T-cell (primary cell): Measurements from ENCODE around the gene WDR45B. TPM values are rescaled to one million over a fixed set of nuclear protein-coding genes. Genes with fewer than 3 reads are reported as not detected.

Experiments
- ATAC-seq, 4 experiments: fragments of 200-7000 bp in 3 of 4; fragments of 150-1000 bp in 1 of 4; cut with Tn5 transposase; replicated peaks in 1 of 4; 1 replicate in 3 of 4; 2 replicates in 1 of 4; pipeline ENCODE4 v1.10.0; 2021; ENCODE audit warnings: moderate library complexity in 3 of 4, mild to moderate bottlenecking in 2 of 4, moderate number of reproducible peaks in 1 of 4
- CTCF ChIA-PET, 2 donors: fragments of 300-600 bp; sonication (Branson Sonifier 250); formaldehyde crosslinking; loops; one replicate each; lab custom pipeline; 2022; ENCODE audit warnings: antibody characterized with exemption in 2 of 2; lab: Charles Lee
- POLR2A ChIA-PET, 2 donors: fragments of 300-600 bp; sonication (Branson Sonifier 250); formaldehyde crosslinking; loops; one replicate each; lab custom pipeline; 2022; ENCODE audit warnings: antibody characterized with exemption in 2 of 2; lab: Charles Lee
- DNase-seq, 35 experiments: peaks; one replicate each; pipeline versions ENCODE4 v3.0.0 to v3.0.0-alpha.2; 2013 to 2023
- H3K27ac ChIP-seq: one replicate; pipeline ENCODE4 v1.5.1; 2013; ENCODE audit warnings: low read length
- H3K27me3 ChIP-seq, 2 experiments: replicated peaks in 1 of 2; 1 replicate in 1 of 2; 2 replicates in 1 of 2; pipeline versions ENCODE4 v1.6.1 to v1.7.0; 2013; ENCODE audit warnings: low read length in 1 of 2, mixed read lengths in 1 of 2; ENCODE audit not compliant: control insufficient read depth in 2 of 2, insufficient read depth in 2 of 2; ENCODE audit errors: extremely low read depth in 1 of 2
- H3K36me3 ChIP-seq, 2 donors: 1 replicate in 1 of 2; 2 replicates in 1 of 2; pipeline versions ENCODE4 v1.6.1 to v1.7.0; 2013; ENCODE audit warnings: low read length in 1 of 2; ENCODE audit not compliant: control insufficient read depth in 2 of 2, insufficient read depth in 1 of 2; ENCODE audit errors: extremely low read depth in 1 of 2
- H3K4me1 ChIP-seq, 2 experiments: 1 replicate in 1 of 2; 2 replicates in 1 of 2; pipeline versions ENCODE4 v1.6.1 to v1.7.0; 2013; ENCODE audit warnings: low read length in 2 of 2, mixed read lengths in 1 of 2; ENCODE audit not compliant: insufficient read depth in 2 of 2, control insufficient read depth in 1 of 2; ENCODE audit errors: extremely low read depth in 1 of 2
- H3K4me3 ChIP-seq, 2 donors: 1 replicate in 1 of 2; 2 replicates in 1 of 2; pipeline versions ENCODE4 v1.5.1 to v1.7.0; 2013; ENCODE audit warnings: mild to moderate bottlenecking in 2 of 2, low read length in 1 of 2, moderate library complexity in 1 of 2; ENCODE audit not compliant: control insufficient read depth in 1 of 2; ENCODE audit errors: extremely low read depth in 1 of 2
- H3K9me3 ChIP-seq: 2 replicates; pipeline ENCODE4 v1.7.0; 2013
- H3K27ac Mint-ChIP-seq, 2 donors: one replicate each; pipeline ENCODE4 v1.8.0; 2020 to 2021; ENCODE audit warnings: mild to moderate bottlenecking in 2 of 2, mixed read lengths in 2 of 2
- H3K27me3 Mint-ChIP-seq, 2 donors: one replicate each; pipeline ENCODE4 v1.8.0; 2021 to 2022; ENCODE audit warnings: mixed read lengths in 2 of 2
- H3K36me3 Mint-ChIP-seq: one replicate; pipeline ENCODE4 v1.8.0; 2021; ENCODE audit warnings: mixed read lengths
- H3K4me1 Mint-ChIP-seq, 3 donors: one replicate each; pipeline ENCODE4 v1.8.0; 2020 to 2022; ENCODE audit warnings: mixed read lengths in 3 of 3, mild to moderate bottlenecking in 1 of 3
- H3K4me3 Mint-ChIP-seq, 3 donors: one replicate each; pipeline ENCODE4 v1.8.0; 2020 to 2022; ENCODE audit warnings: mild to moderate bottlenecking in 3 of 3, mixed read lengths in 3 of 3, moderate library complexity in 3 of 3
- H3K9me3 Mint-ChIP-seq, 3 donors: one replicate each; pipeline ENCODE4 v1.8.0; 2020 to 2022; ENCODE audit warnings: mixed read lengths in 3 of 3
- WGBS: methylation state at CpG from one replicate; pipeline ENCODE4 v1.1.5; 2013; ENCODE audit warnings: missing lambda C conversion rate; ENCODE audit not compliant: insufficient coverage; 5-methylcytosine and 5-hydroxymethylcytosine counted together
- total RNA-seq, 35 experiments: library from RNA in 6 of 35; stranded (reverse) in 6 of 35; fragments of 120-200 nt in 1 of 35; gene quantifications; one replicate each; pipeline versions ENCODE4 v1.2.1 to v1.2.4 and lab custom pipeline; 2013 to 2026

Gene WDR45B
- total RNA-seq, 5 donors from 2014 or later (not counting 1 experiment from before 2014, with no cell fraction given), result 57.3 to 81.5 (median 59.4) TPM

DNA sequence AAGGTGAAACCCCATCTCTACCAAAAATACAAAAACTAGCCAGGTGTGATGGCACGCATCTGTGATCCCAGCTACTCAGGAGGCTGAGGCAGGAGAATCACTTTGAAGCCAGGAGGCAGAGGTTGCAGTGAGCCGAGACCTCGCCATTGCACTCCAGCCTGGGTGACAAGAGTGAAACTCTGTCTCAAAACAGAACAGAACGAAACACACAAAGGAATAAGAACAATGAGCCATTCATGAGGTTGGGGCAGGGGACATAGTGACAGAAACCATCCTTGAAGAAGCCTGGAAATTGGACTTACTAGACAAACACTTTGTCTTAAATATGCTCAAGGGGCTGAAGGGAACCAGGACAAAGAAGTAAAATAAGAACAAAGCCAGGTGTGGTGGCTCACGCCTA, 39.4 kb downstream of the WDR45B start:
- 94% methylated on average over 2 of the region's 5 CpGs for WGBS
- H3K4me3 ChIP-seq, result no peak overlapping the region
- no peaks in the 10 kb centered on the region for H3K9me3 ChIP-seq
- H3K4me3 Mint-ChIP-seq, result no peak overlapping the region
- H3K4me1 ChIP-seq, result peaks cover 2 to 9% of the 10 kb centered on the region in 2 experiments
- H3K36me3 ChIP-seq, result peaks cover 3 to 52% of the 10 kb centered on the region in 2 donors
- no peaks in the 10 kb centered on the region for H3K27me3 Mint-ChIP-seq
- ChIA-PET CTCF (no interaction called here), POLR2A (no interaction called here)
- H3K4me1 Mint-ChIP-seq, result peaks cover 0 to 15% (median 8%) of the 10 kb centered on the region in 3 donors
- H3K27ac ChIP-seq, result no peak overlapping the region
- no peak overlapping the region for H3K27ac Mint-ChIP-seq
- H3K36me3 Mint-ChIP-seq, result peaks cover 39% of the 10 kb centered on the region
- H3K27me3 ChIP-seq, result no peaks in the 10 kb centered on the region
- no peaks in the 10 kb centered on the region for H3K9me3 Mint-ChIP-seq
- DNase-seq (no peak), ATAC-seq (no peak)

GRCh38 chr17:82605939-82606600, 42.2 kb downstream of the WDR45B start:
- Histone ChIP-seq H3K36me3 (peaks cover 14 to 68% of the 10 kb centered on the region in 2 donors), H3K9me3 (no peaks in the 10 kb centered on the region), H3K4me1 (peaks cover 3 to 12% of the 10 kb centered on the region in 2 experiments), H3K4me3 (no peak overlapping the region), H3K27ac (no peak overlapping the region), H3K27me3 (no peaks in the 10 kb centered on the region)
- H3K36me3 Mint-ChIP-seq, result peaks cover 52% of the 10 kb centered on the region
- DNase-seq, result no peak
- ChIA-PET POLR2A (no interaction called here), CTCF (no interaction called here)
- no peaks in the 10 kb centered on the region for H3K9me3 Mint-ChIP-seq
- peaks cover 0 to 16% (median 13%) of the 10 kb centered on the region in 3 donors for H3K4me1 Mint-ChIP-seq
- H3K27ac Mint-ChIP-seq, result no peak overlapping the region
- WGBS, result 92% methylated on average over 14 of the region's 16 CpGs
- no peaks in the 10 kb centered on the region for H3K27me3 Mint-ChIP-seq
- H3K4me3 Mint-ChIP-seq, result no peak overlapping the region
- ATAC-seq, result no peak

DNA sequence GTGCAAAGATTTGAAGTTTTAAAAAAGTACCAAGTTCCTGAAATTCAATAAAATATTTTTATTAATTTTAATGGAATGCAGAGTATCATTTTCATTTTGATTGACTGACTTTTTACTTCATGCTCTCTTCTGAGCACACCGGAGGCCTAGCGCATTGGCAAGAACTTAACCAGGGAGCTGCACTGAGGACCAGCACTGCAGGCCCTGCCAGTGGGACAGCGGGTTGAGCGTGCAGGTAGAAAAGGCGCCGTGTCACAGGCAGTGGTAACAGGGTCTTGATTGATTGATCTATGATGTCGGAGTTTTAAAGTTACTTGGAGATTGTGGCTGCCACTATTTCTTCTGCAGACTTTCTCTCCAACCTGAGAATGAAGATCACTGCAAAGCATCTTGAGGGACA, 43.7 kb downstream of the WDR45B start:
- H3K36me3 Mint-ChIP-seq, result peaks cover 49% of the 10 kb centered on the region

DNA sequence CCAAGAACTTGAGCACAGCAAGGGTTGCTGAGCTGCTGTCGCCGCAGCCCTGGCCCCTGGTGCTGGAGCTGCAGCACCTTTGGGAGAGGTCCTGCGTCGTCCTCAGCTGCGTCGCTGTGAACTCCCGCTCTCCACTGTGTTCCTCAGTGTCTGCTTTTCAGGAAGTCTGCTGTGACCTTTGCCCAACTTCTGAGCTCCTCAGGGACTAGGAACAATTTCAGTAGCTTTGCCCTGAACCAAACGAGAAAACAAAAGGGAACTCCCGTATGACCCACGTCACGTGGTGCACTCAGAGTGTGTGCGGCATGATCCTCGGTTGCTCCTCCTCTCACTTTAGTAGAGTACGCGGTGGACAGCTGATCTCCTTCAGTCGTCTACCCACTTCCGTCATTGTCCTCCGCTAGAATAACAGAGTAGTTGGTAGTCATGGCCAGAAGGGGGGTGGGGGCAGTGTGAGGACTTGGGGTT, 44.2 kb downstream of the WDR45B start:
- Histone ChIP-seq H3K4me1 (peaks cover 3 to 12% of the 10 kb centered on the region in 2 experiments), H3K27me3 (no peaks in the 10 kb centered on the region), H3K9me3 (no peaks in the 10 kb centered on the region), H3K27ac (no peak overlapping the region), H3K4me3 (no peak overlapping the region), H3K36me3 (peaks cover 20 to 65% of the 10 kb centered on the region in 2 donors)
- peaks cover 0 to 16% (median 13%) of the 10 kb centered on the region in 3 donors for H3K4me1 Mint-ChIP-seq
- peak overlapping the region in 1 of 3 donors; percentile 31 for H3K4me3 Mint-ChIP-seq
- 72% methylated on average over 15 of the region's 18 CpGs for WGBS
- no peaks in the 10 kb centered on the region for H3K27me3 Mint-ChIP-seq
- POLR2A ChIA-PET, result interaction anchor here in 1 of 2 donors (0.7 kb wide), 1 partner anchor 11 kb away, joined by 8 read pairs; no protein-coding TSS in a partner anchor
- H3K36me3 Mint-ChIP-seq, result peaks cover 46% of the 10 kb centered on the region
- no peaks in the 10 kb centered on the region for H3K9me3 Mint-ChIP-seq
- CTCF ChIA-PET, result no interaction called here
- peak overlapping the region in 1 of 2 donors; percentile 87 for H3K27ac Mint-ChIP-seq
- ATAC-seq (peak; percentile 54 to 97 (median 81)), DNase-seq (peak in 32 of 35 experiments; percentile 20 to 74 (median 46))

More for the DNA sequence above, 43.7 kb downstream of the WDR45B start:
- WGBS, result 100% methylated on average over 2 of the region's 7 CpGs
- POLR2A ChIA-PET, result no interaction called here
- H3K27ac ChIP-seq, result no peak overlapping the region
- Mint-ChIP-seq H3K4me1 (peaks cover 0 to 16% (median 13%) of the 10 kb centered on the region in 3 donors), H3K27ac (peak overlapping the region in 1 of 2 donors; percentile 87), H3K9me3 (no peaks in the 10 kb centered on the region), H3K4me3 (peak overlapping the region in 1 of 3 donors; percentile 31), H3K27me3 (no peaks in the 10 kb centered on the region)
- ATAC-seq (no peak), DNase-seq (no peak)
- no peaks in the 10 kb centered on the region for H3K27me3 ChIP-seq
- no peaks in the 10 kb centered on the region for H3K9me3 ChIP-seq
- CTCF ChIA-PET, result no interaction called here
- H3K36me3 ChIP-seq, result peaks cover 17 to 66% of the 10 kb centered on the region in 2 donors
- peaks cover 3 to 12% of the 10 kb centered on the region in 2 experiments for H3K4me1 ChIP-seq
- H3K4me3 ChIP-seq, result no peak overlapping the region

- H3K27me3 Mint-ChIP-seq, result no peaks in the 10 kb centered on the region
- peaks cover 42% of the 10 kb centered on the region for H3K36me3 Mint-ChIP-seq
- no peaks in the 10 kb centered on the region for H3K9me3 Mint-ChIP-seq
- peaks cover 20 to 69% of the 10 kb centered on the region in 2 donors for H3K36me3 ChIP-seq
- peaks cover 0 to 16% (median 13%) of the 10 kb centered on the region in 3 donors for H3K4me1 Mint-ChIP-seq
- peak overlapping the region in 1 of 2 donors; percentile 87 for H3K27ac Mint-ChIP-seq
- ChIA-PET CTCF (interaction anchor here in 1 of 2 donors (0.7 kb wide), 1 partner anchor 60 kb away, joined by 3 read pairs; no protein-coding TSS in a partner anchor), POLR2A (interaction anchor here (0.5 to 0.7 kb wide), 2 partner anchors 416 to 430 kb away, joined by 3 to 7 read pairs; no protein-coding TSS in a partner anchor)
- H3K9me3 ChIP-seq, result no peaks in the 10 kb centered on the region
- no peak overlapping the region for H3K27ac ChIP-seq
- no peak for DNase-seq
- no peak for ATAC-seq
- peaks cover 3 to 12% of the 10 kb centered on the region in 2 experiments for H3K4me1 ChIP-seq
- no peaks in the 10 kb centered on the region for H3K27me3 ChIP-seq
- H3K4me3 Mint-ChIP-seq, result no peak overlapping the region
- no peak overlapping the region for H3K4me3 ChIP-seq
- 90% methylated on average over 14 of the region's 20 CpGs for WGBS
Measured at GRCh38 chr17:82602986-82603710, 45.1 kb downstream of the WDR45B start.

DNA sequence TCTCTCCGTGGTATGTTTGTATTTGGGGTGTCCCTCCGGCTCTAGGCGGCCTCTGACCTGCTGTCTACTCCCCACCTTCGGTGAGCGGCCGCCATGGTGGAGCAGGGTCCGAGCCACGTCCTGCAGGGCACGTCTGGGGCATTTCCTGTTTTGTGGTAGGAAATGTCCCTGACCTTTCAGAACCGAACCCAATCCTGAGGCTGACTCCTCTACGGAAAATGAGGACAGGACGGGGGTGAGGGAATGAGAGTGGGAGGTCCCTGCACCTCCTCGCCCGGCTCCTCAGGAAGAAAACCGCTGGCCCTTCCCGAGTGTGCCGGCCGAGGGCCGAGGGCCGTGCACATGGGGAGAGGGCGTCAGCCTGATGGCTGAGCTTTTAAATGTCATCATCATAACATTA, 45.8 kb downstream of the WDR45B start:
- Histone ChIP-seq H3K4me3 (no peak overlapping the region), H3K4me1 (peaks cover 3 to 12% of the 10 kb centered on the region in 2 experiments), H3K27ac (no peak overlapping the region), H3K27me3 (no peaks in the 10 kb centered on the region), H3K9me3 (no peaks in the 10 kb centered on the region), H3K36me3 (peaks cover 20 to 66% of the 10 kb centered on the region in 2 donors)
- ChIA-PET CTCF (no interaction called here), POLR2A (interaction anchor here in 1 of 2 donors (0.5 kb wide), 1 partner anchor 415 kb away, joined by 3 read pairs; no protein-coding TSS in a partner anchor)
- Mint-ChIP-seq H3K27me3 (no peaks in the 10 kb centered on the region), H3K4me1 (peaks cover 2 to 16% (median 13%) of the 10 kb centered on the region in 3 donors), H3K4me3 (no peak overlapping the region), H3K27ac (no peak overlapping the region), H3K9me3 (no peaks in the 10 kb centered on the region), H3K36me3 (peaks cover 42% of the 10 kb centered on the region)
- WGBS, result 66% methylated on average over 4 of the region's 21 CpGs
- ATAC-seq (no peak), DNase-seq (no peak)
